Measurements from ENCODE around the gene SH3RF3.
A peak's percentile ranks its signal among the peaks of the same experiment; 100 is the strongest.

SH3RF3 gene

DNA sequence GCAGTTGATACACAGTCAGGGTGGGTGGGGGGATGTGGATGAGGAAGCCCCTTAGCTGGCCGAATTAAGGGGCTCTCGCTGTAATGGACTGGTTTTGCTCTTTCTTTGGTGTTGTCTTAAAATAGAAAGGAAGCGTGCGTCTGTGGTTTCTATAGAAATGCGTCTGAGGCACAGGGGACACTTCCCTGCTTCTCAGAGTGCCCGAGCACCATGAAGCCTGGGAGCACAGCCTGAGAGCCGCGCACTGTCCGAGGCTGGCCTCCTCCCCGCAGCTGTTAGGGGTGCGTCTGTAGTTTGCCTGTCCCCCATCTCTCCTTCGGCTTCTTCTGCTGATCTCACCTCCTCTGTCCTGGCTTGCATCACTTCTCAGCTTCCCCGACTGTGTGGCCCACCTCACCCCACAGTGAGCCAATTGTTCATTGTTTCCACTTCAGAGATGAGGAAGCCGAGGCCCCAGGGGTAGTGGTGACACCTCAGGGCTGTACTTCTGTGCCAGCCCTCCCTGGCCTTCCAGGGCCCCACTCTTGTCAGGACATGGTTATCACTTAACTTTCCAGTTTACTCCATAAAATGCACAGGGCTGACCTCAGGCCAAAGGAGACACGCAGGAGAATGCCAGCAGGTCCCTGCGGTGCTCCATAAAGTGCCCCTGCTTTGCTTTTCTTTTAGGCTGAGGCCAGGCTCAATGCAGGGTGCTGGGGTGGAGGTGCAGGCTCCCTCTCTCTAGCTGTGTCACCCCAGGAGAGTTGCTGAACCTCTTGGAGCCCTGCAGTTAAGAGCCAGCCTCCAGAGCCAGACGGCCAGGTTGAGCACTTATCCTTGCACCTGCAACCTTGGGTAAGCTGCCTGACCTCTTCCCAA is 274.2 kb downstream of the SH3RF3 start:
- Histone ChIP-seq H3K27ac (no peak overlapping the region), H3K4me3 (no peak overlapping the region)

DNA sequence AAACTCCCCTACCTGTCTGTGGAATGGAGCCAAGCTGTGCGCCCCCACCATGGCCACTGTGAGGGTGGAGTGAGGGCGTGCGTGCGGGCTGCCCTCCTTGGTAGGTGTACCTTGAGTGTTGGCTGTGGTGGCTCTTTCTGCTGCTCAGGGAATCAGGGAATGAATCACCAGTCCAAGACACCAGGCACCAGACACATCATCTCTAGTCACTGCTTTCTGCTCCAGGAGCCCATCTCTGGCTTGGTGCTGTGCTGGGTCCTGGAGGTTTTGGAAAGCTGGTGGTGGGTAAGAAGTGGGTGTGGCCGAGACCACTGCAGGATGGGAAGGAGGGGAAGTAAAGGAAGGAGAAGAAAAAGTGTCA is 274.8 kb downstream of the SH3RF3 start:
- no peak overlapping the region for H3K27ac ChIP-seq

GRCh38 chr2:109404681-109405080 is 275.7 kb downstream of the SH3RF3 start:
- Histone ChIP-seq H3K4me3 (no peak overlapping the region), H3K27ac (no peak overlapping the region)

More for the DNA sequence above, 274.8 kb downstream of the SH3RF3 start:
- H3K4me3 ChIP-seq: no peak overlapping the region

GRCh38 chr2:109405873-109406272 is 276.9 kb downstream of the SH3RF3 start:
- H3K27ac ChIP-seq: peak overlapping the region in 7 of 21 experiments; percentile 9 to 61 (median 26)
- no peak overlapping the region for H3K4me3 ChIP-seq

GRCh38 chr2:109406301-109406700 is 277.3 kb downstream of the SH3RF3 start:
- Histone ChIP-seq H3K4me3 (no peak overlapping the region), H3K27ac (peak overlapping the region in 12 of 21 experiments; percentile 23 to 74 (median 58))

DNA sequence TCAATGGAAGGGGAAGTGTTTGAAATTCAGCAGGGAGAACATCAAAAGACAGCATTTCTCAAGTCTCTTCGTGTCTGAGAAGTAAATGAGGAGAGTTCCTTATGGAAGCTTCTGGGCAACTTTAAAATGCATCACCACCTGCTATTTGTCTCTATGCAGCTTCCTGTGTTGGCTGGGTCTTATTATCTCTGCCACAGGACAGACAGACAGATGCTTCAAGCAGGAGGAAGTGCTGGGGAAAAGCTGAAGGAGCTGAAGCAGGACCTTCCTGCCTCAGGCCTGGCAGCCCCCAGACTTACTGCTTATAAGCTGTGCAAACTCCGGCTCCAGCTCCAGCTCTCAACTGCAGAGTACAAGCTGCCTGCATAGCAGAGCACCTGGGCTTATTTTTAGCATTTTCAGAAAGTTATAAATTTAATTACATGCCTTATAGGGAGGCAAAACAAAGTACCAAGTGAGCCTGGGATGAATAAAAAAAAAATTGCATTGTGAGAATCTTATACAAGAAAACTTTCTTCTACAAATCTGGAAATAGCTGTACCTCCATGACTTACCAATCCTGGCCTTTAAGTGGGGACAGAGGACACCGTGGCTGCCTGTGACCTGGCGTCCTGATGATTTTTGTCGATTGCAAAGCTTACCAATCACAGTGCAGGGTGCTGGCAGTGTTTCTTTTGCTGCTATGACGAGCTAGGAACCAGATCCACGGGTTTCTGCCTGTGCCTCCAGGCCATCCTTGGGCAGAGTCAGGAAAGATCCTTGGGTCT is 278.5 kb downstream of the SH3RF3 start:
- Histone ChIP-seq H3K4me3 (no peak overlapping the region), H3K27ac (peak overlapping the region in 9 of 21 experiments; percentile 3 to 72 (median 48))

- H3K4me3 ChIP-seq: no peak overlapping the region
- no peak overlapping the region for H3K27ac ChIP-seq
Measured at GRCh38 chr2:109408043-109408335, 279.0 kb downstream of the SH3RF3 start.

DNA sequence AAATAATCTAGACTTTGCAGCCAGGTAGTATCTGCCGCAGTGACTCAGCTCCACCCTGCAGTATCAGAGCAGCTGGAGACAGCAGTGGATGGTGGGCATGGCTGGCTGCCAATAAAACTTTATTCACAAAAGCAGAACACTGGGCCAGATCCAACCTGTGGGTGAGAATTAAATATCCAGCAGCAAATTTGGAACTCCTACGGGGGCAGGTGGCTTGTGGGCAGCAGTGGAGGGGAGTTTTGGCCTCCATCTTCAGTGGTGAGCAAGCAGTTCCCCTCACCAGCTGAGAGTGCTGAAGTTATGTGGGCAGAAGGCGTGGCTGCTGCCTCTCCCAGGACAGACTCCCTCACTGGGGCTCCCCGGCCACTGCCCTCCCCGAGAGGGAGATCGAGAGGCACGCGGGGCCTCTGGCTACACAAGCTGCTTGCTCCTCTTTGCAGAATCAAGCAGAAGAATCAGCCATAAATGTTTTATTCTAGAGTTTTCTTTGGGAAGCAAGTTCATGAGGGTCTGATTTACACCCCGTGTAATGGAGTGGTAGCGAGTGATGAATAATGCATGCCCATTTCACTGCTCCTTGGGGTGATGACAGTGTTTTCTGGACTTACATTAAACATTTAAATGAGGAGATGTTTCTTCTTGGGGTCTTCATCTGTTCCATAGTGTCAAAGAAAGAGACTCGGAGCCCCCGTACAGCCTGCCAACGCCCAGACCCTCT is 280.5 kb downstream of the SH3RF3 start:
- H3K27ac ChIP-seq: no peak overlapping the region

DNA sequence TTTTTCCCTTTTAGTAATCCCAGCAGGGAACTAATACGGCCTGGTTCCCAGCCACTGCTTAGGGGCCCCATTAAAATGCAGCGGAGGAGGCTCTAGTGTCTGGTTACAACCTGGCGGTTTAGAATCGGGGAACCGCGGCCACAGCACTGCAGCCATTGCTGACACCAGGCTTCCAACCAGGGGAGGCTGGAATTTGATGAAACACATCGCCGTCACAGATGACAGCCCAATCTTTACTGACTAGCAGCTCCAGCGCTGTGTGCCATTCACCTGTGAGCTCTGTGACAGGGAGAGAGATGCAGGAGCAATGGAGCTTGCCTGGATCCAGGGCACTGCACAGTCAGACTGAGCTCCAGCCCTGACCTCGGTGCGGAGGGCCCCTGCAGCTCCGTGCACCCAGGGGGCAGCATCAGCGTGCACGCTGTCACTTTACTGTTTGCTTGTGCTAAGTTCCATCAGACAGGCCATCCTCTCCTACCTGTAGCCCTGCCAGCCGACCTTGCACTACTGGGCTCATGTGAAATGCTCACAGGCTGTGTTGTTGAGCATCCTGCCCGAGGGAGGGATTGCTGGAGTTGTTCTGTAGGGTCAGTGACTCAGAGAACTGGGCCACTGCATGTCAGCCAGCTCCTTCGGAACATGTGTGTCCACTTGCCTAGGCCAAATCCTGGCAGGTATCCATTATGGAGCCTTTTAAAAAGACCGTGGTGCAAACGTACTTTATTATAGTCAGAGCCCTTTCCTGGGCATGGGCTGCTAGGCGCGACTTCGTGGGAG is 281.2 kb downstream of the SH3RF3 start:
- Histone ChIP-seq H3K4me3 (no peak overlapping the region), H3K27ac (no peak overlapping the region)

More for the DNA sequence above, 280.5 kb downstream of the SH3RF3 start:
- H3K4me3 ChIP-seq: no peak overlapping the region

- Histone ChIP-seq H3K4me3 (no peak overlapping the region), H3K27ac (no peak overlapping the region)
Measured at GRCh38 chr2:109411640-109412325, 282.8 kb downstream of the SH3RF3 start.

- Histone ChIP-seq H3K27ac (no peak overlapping the region), H3K4me3 (no peak overlapping the region)
Measured at GRCh38 chr2:109415581-109416013, 286.6 kb downstream of the SH3RF3 start.

GRCh38 chr2:109417701-109418335 is 288.8 kb downstream of the SH3RF3 start:
- no peak overlapping the region for H3K27ac ChIP-seq
- H3K4me3 ChIP-seq: no peak overlapping the region

DNA sequence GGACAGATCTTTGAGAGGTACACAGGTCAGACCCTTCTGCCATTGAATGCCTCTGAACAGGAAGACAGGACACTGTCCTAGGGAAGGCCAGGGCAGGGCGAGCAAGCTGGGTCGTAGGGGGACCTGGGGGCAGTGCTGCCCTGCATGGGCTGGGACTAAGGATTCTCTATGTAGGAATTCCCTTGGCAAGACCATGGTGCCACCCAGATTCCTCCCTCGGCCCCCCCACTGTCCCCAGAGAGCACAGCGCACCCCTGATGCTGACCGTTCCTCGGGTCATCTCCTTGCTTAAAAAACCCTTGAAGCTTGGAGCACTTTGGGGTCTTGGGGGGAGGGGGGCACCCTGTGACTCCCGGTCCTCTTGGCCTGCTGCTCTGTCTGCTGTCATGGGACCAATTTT is 289.7 kb downstream of the SH3RF3 start:
- Histone ChIP-seq H3K4me3 (no peak overlapping the region), H3K27ac (no peak overlapping the region)

DNA sequence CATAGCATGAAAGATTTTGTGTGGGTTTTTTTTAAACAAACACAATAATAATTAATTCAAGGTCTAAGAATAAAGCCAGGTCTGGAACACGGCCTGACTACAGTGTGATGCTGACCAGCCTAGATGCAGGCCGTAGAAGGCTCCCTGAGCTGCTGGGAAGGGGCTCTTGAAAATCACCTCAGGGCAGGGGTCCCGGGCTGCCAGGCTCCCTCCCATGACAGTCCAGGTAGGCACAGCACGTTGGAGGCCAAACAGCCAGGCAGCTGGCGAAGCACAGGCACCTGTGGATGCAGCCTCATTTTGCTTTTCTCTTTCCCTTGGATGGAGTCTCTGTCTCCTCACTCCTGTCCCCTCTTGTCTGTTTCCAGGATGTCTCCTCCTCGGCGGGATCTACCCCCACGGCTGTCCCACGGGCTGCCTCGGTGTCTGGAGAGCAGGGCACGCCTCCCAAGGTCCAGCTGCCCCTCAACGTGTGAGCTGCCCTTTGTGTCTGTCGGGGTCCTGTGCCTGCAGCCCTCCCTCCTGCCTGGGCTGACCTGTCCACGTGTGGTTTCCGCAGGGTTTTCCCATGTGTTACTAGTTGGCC is 290.3 kb downstream of the SH3RF3 start:
- Histone ChIP-seq H3K4me3 (no peak overlapping the region), H3K27ac (no peak overlapping the region)

- H3K4me3 ChIP-seq: no peak overlapping the region
- no peak overlapping the region for H3K27ac ChIP-seq
Measured at GRCh38 chr2:109419960-109420370, 291.0 kb downstream of the SH3RF3 start.

GRCh38 chr2:109421101-109421500 is 292.1 kb downstream of the SH3RF3 start:
- Histone ChIP-seq H3K4me3 (no peak overlapping the region), H3K27ac (no peak overlapping the region)

- Histone ChIP-seq H3K4me3 (no peak overlapping the region), H3K27ac (no peak overlapping the region)
Measured at GRCh38 chr2:109421642-109422041, 292.6 kb downstream of the SH3RF3 start.

- no peak overlapping the region for H3K27ac ChIP-seq
- no peak overlapping the region for H3K4me3 ChIP-seq
Measured at GRCh38 chr2:109422071-109422757, 293.2 kb downstream of the SH3RF3 start.

All from skin epidermis (tissue), 12 donors.